Measurements from ENCODE around the gene KCNJ6. TPM values are rescaled to one million over a fixed set of nuclear protein-coding genes. Genes with fewer than 3 reads are reported as not detected.

Gene KCNJ6
- total RNA-seq, 1 donor from 2014 or later, result 10.5 TPM

DNA sequence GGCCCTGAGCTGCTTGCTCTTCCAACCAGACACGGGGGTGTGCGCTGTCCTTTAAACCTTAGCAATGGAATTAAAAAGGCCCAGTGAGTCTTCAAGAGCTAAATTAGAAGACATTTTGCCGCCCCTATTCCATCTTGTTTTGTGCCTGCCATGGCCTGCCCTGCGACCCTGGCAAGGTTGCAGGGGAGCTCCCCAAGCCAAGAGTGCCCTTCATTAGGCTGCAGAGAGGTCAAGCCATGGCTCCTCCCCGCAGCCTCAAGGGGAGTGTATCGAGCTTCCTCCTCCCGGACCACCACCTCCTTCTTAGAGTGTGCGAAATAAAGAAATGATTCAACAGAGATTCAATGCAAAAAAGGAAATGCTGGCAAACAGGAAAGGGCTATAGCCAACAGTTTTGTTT lies 293.5 kb downstream of the KCNJ6 start:
- Mint-ChIP-seq H3K4me1 (ENCODE audit: unreplicated experiment) (peaks cover 59% of the 10 kb centered on the region), H3K4me3 (ENCODE audit: unreplicated experiment) (no peak overlapping the region), H3K36me3 (ENCODE audit: unreplicated experiment) (peaks cover 5% of the 10 kb centered on the region), H3K27me3 (ENCODE audit: unreplicated experiment) (no peaks in the 10 kb centered on the region), H3K27ac (ENCODE audit: unreplicated experiment) (no peak overlapping the region), H3K9me3 (ENCODE audit: unreplicated experiment) (no peaks in the 10 kb centered on the region)
- DNase-seq (ENCODE audit: extremely low spot score, unreplicated experiment), result no peak
- TF ChIP-seq CTCF (IDR thresholded peaks at IDR 0.05), result no peak

- H3K4me1 Mint-ChIP-seq (ENCODE audit: unreplicated experiment), result peaks cover 47% of the 10 kb centered on the region
- no peak overlapping the region for H3K4me3 Mint-ChIP-seq (ENCODE audit: unreplicated experiment)
- no peak for DNase-seq (ENCODE audit: extremely low spot score, unreplicated experiment)
- H3K27ac Mint-ChIP-seq (ENCODE audit: unreplicated experiment), result no peak overlapping the region
- peaks cover 4% of the 10 kb centered on the region for H3K36me3 Mint-ChIP-seq (ENCODE audit: unreplicated experiment)
- no peaks in the 10 kb centered on the region for H3K27me3 Mint-ChIP-seq (ENCODE audit: unreplicated experiment)
- H3K9me3 Mint-ChIP-seq (ENCODE audit: unreplicated experiment), result no peaks in the 10 kb centered on the region
- TF ChIP-seq CTCF (IDR thresholded peaks at IDR 0.05), result no peak
Observed at GRCh38 chr21:37620401-37620800, 295.9 kb downstream of the KCNJ6 start.

GRCh38 chr21:37619464-37619974 lies 296.7 kb downstream of the KCNJ6 start:
- Mint-ChIP-seq H3K36me3 (ENCODE audit: unreplicated experiment) (peaks cover 4% of the 10 kb centered on the region), H3K4me3 (ENCODE audit: unreplicated experiment) (no peak overlapping the region), H3K27me3 (ENCODE audit: unreplicated experiment) (no peaks in the 10 kb centered on the region), H3K9me3 (ENCODE audit: unreplicated experiment) (no peaks in the 10 kb centered on the region), H3K4me1 (ENCODE audit: unreplicated experiment) (peaks cover 45% of the 10 kb centered on the region), H3K27ac (ENCODE audit: unreplicated experiment) (no peak overlapping the region)
- DNase-seq (ENCODE audit: extremely low spot score, unreplicated experiment), result no peak
- TF ChIP-seq CTCF (IDR thresholded peaks at IDR 0.05), result no peak

DNA sequence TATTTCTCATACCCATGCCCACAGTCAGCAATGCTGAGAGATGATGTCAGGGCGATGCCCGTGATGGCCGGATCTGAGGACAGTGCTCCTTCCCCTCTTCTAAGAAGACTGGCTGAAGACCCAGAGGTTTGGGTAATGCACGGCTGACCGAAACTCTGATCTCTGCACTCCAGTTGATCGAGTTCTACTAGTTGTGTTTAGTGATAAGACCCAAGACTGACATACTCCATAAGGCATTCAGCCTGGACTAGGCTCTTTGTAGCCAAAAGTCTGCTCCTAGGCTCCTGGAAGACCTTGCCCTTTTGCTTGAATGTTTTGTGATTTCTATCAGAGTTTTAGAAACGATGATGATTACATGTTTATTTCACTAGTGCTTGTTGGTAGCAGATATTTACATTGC lies 298.2 kb downstream of the KCNJ6 start:
- Mint-ChIP-seq H3K36me3 (ENCODE audit: unreplicated experiment) (peaks cover 4% of the 10 kb centered on the region), H3K4me3 (ENCODE audit: unreplicated experiment) (no peak overlapping the region), H3K27me3 (ENCODE audit: unreplicated experiment) (no peaks in the 10 kb centered on the region), H3K9me3 (ENCODE audit: unreplicated experiment) (peaks cover 5% of the 10 kb centered on the region), H3K27ac (ENCODE audit: unreplicated experiment) (no peak overlapping the region), H3K4me1 (ENCODE audit: unreplicated experiment) (peaks cover 31% of the 10 kb centered on the region)
- TF ChIP-seq CTCF (IDR thresholded peaks at IDR 0.05), result no peak
- no peak for DNase-seq (ENCODE audit: extremely low spot score, unreplicated experiment)

- Mint-ChIP-seq H3K27me3 (ENCODE audit: unreplicated experiment) (no peaks in the 10 kb centered on the region), H3K4me3 (ENCODE audit: unreplicated experiment) (no peak overlapping the region), H3K4me1 (ENCODE audit: unreplicated experiment) (peaks cover 20% of the 10 kb centered on the region), H3K36me3 (ENCODE audit: unreplicated experiment) (no peaks in the 10 kb centered on the region), H3K9me3 (ENCODE audit: unreplicated experiment) (peaks cover 15% of the 10 kb centered on the region), H3K27ac (ENCODE audit: unreplicated experiment) (no peak overlapping the region)
- no peak for DNase-seq (ENCODE audit: extremely low spot score, unreplicated experiment)
- no peak for TF ChIP-seq CTCF (IDR thresholded peaks at IDR 0.05)
Observed at GRCh38 chr21:37615962-37616361, 300.3 kb downstream of the KCNJ6 start.

Measured in osteocyte (in vitro differentiated cells).